Stromal cell of bone marrow (primary cell): ENCODE measurements around the gene ERBB4.

Experiments used
- DNase-seq: peaks from one replicate; pipeline ENCODE4 v3.0.0-alpha.2; 2012; ENCODE audit warnings: low read depth

The ERBB4 gene

DNA sequence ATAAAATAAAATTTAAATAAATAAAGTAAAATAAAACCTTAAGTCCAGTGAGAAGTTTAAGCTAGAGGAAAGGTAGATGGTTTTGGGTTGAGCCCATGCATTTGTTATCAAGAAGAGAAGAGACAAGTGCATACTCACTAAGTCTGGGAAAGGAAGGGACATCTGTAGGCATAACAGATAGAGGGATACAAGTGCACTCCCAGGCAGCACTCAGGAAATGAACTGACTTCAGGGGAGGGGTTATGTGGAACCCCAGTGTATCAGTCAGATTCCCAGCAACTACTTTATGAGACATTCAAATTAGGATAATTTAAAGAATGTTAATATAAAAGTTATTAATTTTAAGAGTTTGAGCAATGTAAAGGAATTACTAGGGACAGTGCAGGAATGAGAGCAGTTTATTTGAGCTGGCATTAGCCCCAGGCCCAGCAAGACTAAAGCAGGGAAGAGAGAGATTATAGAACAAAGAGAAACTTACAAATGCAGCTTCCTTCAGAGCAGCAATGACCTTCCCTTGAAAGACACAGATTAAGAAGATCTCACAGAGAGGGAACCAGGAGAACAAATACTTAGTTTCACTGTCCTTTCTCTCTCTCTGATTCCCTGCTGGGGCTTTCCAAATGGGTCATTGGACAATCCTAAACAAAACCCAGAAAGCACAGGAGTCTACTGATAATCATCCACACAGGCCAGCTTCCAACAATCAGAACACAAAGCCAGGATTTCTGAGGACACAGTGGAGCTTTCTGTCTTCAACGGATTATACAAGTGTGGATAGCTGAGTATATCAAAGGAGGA lies 109.7 kb downstream of the ERBB4 start:
- DNase-seq, result no peak

- no peak for DNase-seq
These were observed 111.0 kb downstream of the ERBB4 start for GRCh38 chr2:212427638-212428037.

DNA sequence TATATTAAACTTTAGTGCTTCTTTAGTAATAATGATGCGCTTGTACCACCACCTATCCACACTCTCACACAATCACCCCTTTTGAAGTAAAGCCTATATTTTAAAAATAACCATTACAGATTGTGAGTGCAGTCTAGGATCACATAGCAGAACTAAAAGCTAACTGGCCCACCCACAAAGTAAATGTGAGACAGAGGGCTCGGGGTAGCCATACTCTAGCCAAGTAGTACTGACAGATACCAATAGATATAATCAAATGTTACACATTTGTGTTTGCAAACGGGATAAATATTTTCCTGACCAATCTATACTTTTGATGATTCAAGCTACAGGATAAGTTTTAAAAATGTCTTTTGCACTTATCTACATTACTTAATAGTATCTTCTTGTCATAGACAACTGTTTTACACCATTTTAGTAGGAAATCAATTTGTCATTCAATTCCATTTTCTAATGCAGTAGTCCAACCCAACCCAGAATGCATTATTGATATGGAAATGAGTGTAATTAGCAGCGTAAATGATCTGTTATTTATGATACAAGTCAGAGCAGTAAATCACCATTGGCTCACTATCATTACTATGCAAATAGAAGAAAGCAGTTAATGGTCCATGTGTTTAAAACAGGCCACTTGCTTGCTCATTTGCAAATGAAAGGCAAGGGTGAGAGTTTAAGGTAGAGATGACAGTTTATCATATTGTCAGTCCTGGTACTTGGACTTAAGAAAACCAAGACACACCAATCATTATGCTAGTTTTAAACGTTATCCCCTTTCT lies 111.8 kb downstream of the ERBB4 start:
- no peak for DNase-seq

GRCh38 chr2:212424082-212424481 lies 114.5 kb downstream of the ERBB4 start:
- no peak for DNase-seq

GRCh38 chr2:212423089-212423488 lies 115.5 kb downstream of the ERBB4 start:
- no peak for DNase-seq

DNA sequence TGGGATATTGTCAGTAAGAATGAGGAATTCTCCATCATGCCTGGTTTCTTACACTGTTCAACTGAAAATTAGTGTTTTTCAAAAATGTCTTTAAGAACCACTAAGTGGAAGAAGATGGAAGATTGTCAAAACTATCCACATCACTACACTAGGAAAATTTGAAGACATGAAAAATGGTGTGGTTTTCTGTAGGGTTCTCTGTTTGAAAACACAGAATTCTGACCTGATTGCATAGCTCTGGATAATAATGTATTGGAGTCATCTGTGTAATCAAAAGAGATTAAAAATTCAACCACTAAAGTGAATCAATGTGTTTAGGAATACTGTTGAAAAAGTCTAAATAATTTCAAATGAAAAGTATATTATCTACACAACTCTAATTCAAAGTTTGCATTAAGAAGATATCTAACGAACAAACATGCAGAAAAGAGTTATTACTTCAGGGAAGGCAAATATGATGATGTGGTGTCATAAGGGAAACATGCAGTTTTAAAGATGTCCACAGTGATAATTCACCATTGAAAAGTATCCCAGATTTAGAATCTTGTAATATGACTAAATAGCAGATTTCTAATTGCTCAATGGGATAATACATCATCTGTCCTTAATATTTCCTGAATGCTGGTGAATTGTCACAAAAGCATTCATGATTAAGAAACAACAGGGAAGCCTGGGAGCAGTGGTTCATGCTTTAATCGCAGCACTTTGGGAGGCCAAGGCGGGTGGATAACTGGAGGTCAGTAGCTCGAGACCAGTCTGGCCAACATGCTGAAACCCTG lies 116.9 kb downstream of the ERBB4 start:
- DNase-seq, result peak; percentile 51

GRCh38 chr2:212416086-212416485 lies 122.5 kb downstream of the ERBB4 start:
- no peak for DNase-seq

DNA sequence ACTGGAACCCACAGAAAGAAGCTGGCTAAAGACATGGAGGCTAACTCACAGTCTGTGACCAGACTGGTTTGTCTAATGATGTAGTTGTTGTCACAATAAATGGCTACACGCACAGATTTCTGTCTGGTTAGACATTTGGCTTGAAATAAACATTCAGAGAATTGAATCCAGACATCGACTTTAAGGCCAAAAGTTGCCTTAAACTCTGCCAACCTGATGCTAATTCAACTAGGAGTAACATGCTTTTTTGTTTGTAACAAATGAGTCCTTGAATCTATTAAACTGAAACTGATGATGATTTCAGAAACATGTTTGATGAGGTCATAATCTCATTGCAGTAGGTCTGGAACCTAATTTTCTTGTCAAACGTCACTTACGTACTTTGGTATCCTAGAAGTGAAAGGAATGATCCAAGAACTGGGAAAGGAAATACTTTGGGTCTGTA lies 123.8 kb downstream of the ERBB4 start:
- no peak for DNase-seq

DNA sequence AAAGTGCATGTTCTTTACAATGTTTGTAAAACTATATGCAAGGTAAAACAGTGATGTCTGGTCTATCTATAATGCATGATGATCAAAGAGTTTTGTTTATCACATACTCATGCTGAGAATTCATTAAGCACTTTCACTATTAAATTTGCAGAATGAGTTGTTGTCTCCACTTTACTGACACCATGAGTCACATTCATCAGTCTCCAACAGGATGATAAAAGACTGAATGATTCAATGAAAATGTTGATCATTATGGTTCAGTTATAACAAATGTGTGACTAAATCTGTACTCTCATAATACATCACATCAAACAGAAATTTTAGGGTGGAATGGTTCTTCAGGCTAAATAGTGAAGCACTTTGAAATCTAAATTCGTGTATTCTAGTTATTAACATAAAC lies 129.0 kb downstream of the ERBB4 start:
- no peak for DNase-seq

DNA sequence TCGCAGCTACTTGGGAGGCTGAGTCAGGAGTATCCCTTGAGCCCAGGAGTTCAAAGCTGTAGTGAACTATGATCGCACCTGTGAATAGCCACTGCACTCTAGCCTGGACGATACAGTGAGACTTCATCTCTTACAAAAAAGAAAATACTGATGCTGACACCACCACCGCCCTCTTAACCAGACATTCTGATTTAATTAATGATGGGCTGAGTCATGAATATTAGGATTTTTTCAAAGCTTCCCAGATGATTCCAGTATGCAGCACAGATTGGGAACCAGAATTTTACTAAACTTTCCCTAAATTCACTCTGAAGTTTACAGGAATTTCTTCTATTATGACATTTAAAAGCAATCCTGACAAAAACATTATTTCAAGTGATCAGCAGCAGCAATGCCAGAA lies 130.1 kb downstream of the ERBB4 start:
- DNase-seq, result no peak

DNA sequence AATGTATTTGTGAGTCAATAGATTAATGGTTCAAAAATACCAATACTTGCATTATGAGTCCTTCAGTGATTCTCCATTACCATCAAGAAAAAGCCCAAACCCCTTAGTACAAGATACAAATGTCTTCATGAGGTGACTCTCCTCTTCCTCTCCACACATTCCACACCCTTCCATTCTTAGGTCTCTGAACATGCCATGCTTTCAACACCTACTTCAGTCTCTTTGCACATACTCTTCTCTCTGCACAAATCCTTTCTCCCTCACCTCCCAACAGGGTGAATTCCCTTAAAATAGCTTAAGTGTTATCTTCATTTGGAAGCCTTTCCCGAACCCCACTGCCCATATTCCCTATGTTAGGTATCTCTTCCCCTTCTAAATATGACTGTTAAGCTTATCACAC lies 131.9 kb downstream of the ERBB4 start:
- DNase-seq, result no peak

GRCh38 chr2:212402316-212402715 lies 136.3 kb downstream of the ERBB4 start:
- DNase-seq, result no peak

- no peak for DNase-seq
These were observed 140.3 kb downstream of the ERBB4 start for GRCh38 chr2:212398316-212398715.

DNA sequence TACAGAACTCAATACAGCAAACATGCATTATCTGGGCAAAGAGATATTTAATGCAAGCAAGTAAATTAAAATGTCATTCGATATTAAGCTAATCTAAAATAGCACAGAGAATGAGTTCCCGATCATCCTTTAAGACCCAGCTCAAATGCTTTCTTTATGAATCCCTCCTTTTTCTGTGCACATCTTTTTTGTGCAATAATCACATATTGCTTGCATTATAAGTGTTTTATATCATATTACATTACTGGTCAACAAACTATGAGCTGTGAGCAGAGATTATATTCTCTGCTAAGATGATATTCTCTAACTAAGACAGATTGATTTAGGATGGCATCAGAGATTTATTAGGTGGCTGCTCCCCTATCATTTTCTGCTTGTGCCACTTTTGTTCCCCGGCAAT lies 146.1 kb downstream of the ERBB4 start:
- no peak for DNase-seq

GRCh38 chr2:212392043-212392442 lies 146.6 kb downstream of the ERBB4 start:
- DNase-seq, result peak; percentile 54

DNA sequence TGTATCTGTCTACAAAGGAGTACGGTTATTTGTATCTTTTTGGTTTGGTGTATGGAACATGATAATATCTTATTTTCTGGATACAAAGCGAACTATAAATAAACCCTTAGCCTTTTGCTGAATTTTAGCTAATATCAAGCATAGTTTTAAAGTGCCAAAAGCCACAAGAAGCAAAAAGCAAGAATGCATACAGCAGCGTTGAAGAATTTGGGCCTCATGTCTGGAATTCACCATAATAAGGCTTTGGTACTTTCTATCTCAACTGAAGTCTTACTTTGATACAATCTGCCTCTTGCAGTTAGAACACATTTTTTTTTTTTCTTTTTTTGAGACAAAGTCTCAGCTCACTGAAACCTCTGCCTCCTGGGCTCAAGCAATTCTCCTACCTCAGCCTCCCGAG lies 151.5 kb downstream of the ERBB4 start:
- DNase-seq, result no peak

DNA sequence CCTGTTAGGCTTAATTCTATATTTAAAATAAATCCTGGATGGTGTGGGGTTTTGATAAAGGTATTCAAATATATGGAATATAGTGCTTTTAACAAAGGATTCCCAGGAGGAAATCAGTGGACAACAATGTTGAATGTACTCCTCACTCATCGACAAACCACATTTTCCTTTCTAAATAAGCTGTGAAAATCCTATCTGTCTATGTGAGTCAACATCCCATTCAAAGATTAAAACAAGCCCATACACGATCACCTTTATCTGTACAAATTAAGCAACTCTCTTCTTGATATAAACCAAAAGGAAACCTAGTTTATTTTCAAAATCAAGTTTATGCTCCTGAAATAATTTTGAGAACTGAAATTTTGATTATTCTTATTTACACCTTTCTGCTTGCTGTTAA lies 153.4 kb downstream of the ERBB4 start:
- no peak for DNase-seq

- no peak for DNase-seq
These were observed 154.6 kb downstream of the ERBB4 start for GRCh38 chr2:212384027-212384426.

DNA sequence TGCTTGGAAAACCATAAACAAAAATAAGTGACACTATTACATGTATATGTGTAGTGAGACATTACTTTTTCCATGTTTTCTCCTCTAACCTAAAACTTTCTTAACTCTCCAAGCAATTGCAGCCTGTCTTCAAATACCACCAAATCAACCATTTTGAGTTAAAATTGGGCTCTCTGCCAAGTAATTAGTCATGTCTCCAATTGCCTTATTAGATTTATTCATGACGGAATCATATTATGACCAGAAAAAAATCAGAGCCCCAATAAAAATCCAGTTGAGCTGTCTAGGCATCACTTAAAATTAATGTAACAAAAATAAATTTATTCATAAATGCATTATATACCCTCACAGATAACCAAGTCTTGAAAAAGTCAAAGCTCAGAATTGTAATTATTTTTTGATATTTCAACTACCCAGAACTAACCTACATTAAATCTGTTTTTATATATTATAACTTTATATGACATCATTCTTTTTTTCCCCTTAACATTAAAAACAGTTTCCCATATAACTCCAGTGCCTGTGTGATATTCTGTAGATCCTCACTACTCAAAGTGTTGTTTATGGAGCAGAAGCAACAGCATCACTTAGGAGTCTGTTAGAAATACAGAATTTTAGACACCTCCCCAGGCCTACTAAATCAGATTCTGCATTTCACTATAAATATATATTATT lies 157.0 kb downstream of the ERBB4 start:
- no peak for DNase-seq

GRCh38 chr2:212379103-212379502 lies 159.5 kb downstream of the ERBB4 start:
- no peak for DNase-seq

DNA sequence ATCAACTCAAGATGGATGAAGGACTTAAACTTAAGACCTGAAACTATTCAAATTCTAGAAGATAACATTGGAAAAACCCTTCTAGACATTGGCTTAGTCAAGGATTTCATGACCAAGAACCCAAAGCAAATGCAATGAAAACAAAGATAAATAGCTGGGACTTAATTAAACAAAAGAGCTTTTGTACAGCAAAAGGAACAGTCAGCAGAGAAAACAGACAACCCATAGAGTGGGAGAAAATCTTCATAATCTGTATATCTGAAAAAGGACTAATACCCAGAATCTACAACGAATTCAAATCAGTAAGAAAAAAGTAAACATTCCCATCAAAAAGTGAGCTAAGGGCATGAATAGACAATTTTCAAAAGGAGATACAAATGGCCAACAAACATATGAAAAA lies 171.2 kb downstream of the ERBB4 start:
- DNase-seq, result no peak
